ENCODE results near the gene DNASE2B.

- no peak for TF ChIP-seq YY1 (IDR thresholded peaks at IDR 0.05; ENCODE audit: insufficient read depth, insufficient read length)
- no peak for TF ChIP-seq SUZ12 (IDR thresholded peaks at IDR 0.05; ENCODE audit: extremely low read depth, insufficient read depth, insufficient read length)
- TF ChIP-seq ZNF274 (IDR thresholded peaks at IDR 0.05; ENCODE audit: low read depth, low read length) = no peak
Measured at GRCh38 chr1:84433258-84434080, 35.2 kb downstream of the DNASE2B start.

Data from NT2/D1 (cell line).